K562 (cell line): ENCODE results near the gene PLCD4. TPM values are rescaled to one million over a fixed set of nuclear protein-coding genes. Genes with fewer than 3 reads are reported as not detected.

Experiments
- ATAC-seq: fragments of 200-7000 bp; cut with Tn5 transposase; 3 replicates; pipeline ENCODE4 v1.9.1; 2020; ENCODE audit warnings: moderate library complexity
- BruUV-seq: library from RNA; stranded (reverse); fragments of 400-500 nt; replicated peaks from 2 replicates; lab custom pipeline; 2021; lab: Mats Ljungman, UMichigan
- CTCF ChIA-PET: fragments of 300-600 bp; formaldehyde crosslinking; extraction: SDS; loops from one replicate; lab custom pipeline; 2021; ENCODE audit warnings: low intra/inter-chr PET ratio; lab: Yijun Ruan, JAX
- POLR2A ChIA-PET: fragments of 300-600, 350-650 bp; sonication (Branson Sonifier 250); formaldehyde crosslinking; extraction: SDS; loops from one replicate; lab custom pipeline; 2021; ENCODE audit warnings: antibody characterized with exemption, inconsistent platforms; lab: Yijun Ruan, JAX
- DNase-seq, 4 experiments: peaks; one replicate each; pipeline versions ENCODE4 v3.0.0 to v3.0.0-alpha.2; 2011 to 2018; ENCODE audit warnings: low spot score in 3 of 4, mixed read lengths in 3 of 4; ENCODE audit errors: extremely low read depth in 1 of 4
- FAIRE-seq: peaks from 2 replicates; lab custom pipeline; 2011; peaks lifted over from hg19 to GRCh38; lab: Jason Lieb, UNC
- H2AFZ ChIP-seq: 2 replicates; pipeline ENCODE4 v1.6.0; 2011; ENCODE audit warnings: low read depth, low read length, control low read depth, inconsistent platforms
- H3K27ac ChIP-seq: fragments of 200-600 bp; 3 replicates; pipeline ENCODE4 v1.8.0; 2011; ENCODE audit warnings: low read depth, mild to moderate bottlenecking, control low read depth, inconsistent platforms, low read length, moderate library complexity, mixed read lengths; ENCODE audit errors: extremely low read depth
- H3K27me3 ChIP-seq, 2 experiments: fragments of 300-600 bp in 1 of 2; 2 replicates in 1 of 2; 3 replicates in 1 of 2; pipeline versions ENCODE4 v1.6.0 to v1.8.0; 2011; ENCODE audit warnings: inconsistent platforms in 2 of 2, low read length in 2 of 2, mild to moderate bottlenecking in 1 of 2, mixed read lengths in 1 of 2, moderate library complexity in 1 of 2; ENCODE audit not compliant: control insufficient read depth in 2 of 2, insufficient read depth in 2 of 2
- H3K36me3 ChIP-seq: fragments of 300-600 bp; 3 replicates; pipeline ENCODE4 v1.8.0; 2011; ENCODE audit warnings: mild to moderate bottlenecking, low read length, inconsistent platforms; ENCODE audit not compliant: control insufficient read depth, insufficient read depth
- H3K4me1 ChIP-seq, 2 experiments: fragments of 200-600 bp in 1 of 2; replicated peaks in 1 of 2; 2 replicates in 1 of 2; 3 replicates in 1 of 2; pipeline versions ENCODE4 v1.5.1 to v1.8.0; 2011; ENCODE audit warnings: inconsistent platforms in 2 of 2, low read length in 2 of 2, mild to moderate bottlenecking in 1 of 2, mixed read lengths in 1 of 2, moderate library complexity in 1 of 2; ENCODE audit not compliant: control insufficient read depth in 2 of 2, insufficient read depth in 2 of 2
- H3K4me2 ChIP-seq: 2 replicates; pipeline ENCODE4 v1.6.1; 2011; ENCODE audit warnings: low read length, control low read depth, inconsistent platforms, mixed read lengths; ENCODE audit not compliant: insufficient read depth
- H3K4me3 ChIP-seq: fragments of 200-600 bp; sonication (generic), shearing (Covaris generic); 2 replicates; pipeline ENCODE4 v1.5.1; 2016; ENCODE audit warnings: control low read depth, inconsistent platforms
- H3K79me2 ChIP-seq: fragments of 200-600 bp; 3 replicates; pipeline ENCODE4 v1.8.0; 2011; ENCODE audit warnings: low read length, inconsistent platforms; ENCODE audit not compliant: control insufficient read depth, insufficient read depth
- H3K9ac ChIP-seq, 2 experiments: 2 replicates each; pipeline versions ENCODE4 v1.6.0 to v1.6.1; 2011; ENCODE audit warnings: low read depth in 2 of 2, low read length in 2 of 2, control low read depth in 1 of 2, inconsistent platforms in 1 of 2, mild to moderate bottlenecking in 1 of 2, mixed read lengths in 1 of 2; ENCODE audit not compliant: insufficient read depth in 1 of 2
- H3K9me1 ChIP-seq: one replicate; pipeline ENCODE4 v1.6.0; 2011; ENCODE audit warnings: inconsistent platforms, mild to moderate bottlenecking, low read length, moderate library complexity; ENCODE audit not compliant: control insufficient read depth, insufficient read depth
- H3K9me3 ChIP-seq: replicated peaks from 2 replicates; pipeline ENCODE4 v1.5.1; 2011; ENCODE audit warnings: low read depth, low read length, inconsistent platforms; ENCODE audit not compliant: control insufficient read depth, insufficient read depth
- H4K20me1 ChIP-seq: replicated peaks from 2 replicates; pipeline ENCODE4 v1.6.1; 2011; ENCODE audit warnings: low read length, inconsistent platforms, mixed read lengths; ENCODE audit not compliant: control insufficient read depth, insufficient read depth
- CXXC5 ChIP-seq: fragments of 250-450 bp; sonication (Bioruptor Pico); IDR thresholded peaks from 2 replicates; pipeline ENCODE4 v1.8.0; 2022; ENCODE audit warnings: inconsistent platforms, mild to moderate bottlenecking, moderate library complexity
- E2F5 ChIP-seq: sonication (generic); formaldehyde crosslinking; IDR thresholded peaks from 2 replicates; pipeline ENCODE4 v1.8.0; 2022; ENCODE audit warnings: mild to moderate bottlenecking, missing genetic modification reagents
- KAT8 ChIP-seq: fragments of 450-650 bp; IDR thresholded peaks from 2 replicates; pipeline ENCODE4 v1.6.1; 2016; ENCODE audit warnings: low read depth, mild to moderate bottlenecking
- RBM34 ChIP-seq: fragments of 200-400 bp; formaldehyde crosslinking; IDR thresholded peaks from 2 replicates; pipeline ENCODE4 v1.6.1; 2018; ENCODE audit warnings: low read length, borderline replicate concordance; ENCODE audit not compliant: insufficient read depth
- RERE ChIP-seq: sonication (generic); formaldehyde crosslinking; IDR thresholded peaks from 2 replicates; pipeline ENCODE4 v1.8.0; 2023; ENCODE audit warnings: missing genetic modification reagents, mild to moderate bottlenecking, borderline replicate concordance
- THRAP3 ChIP-seq: fragments of 450-650 bp; IDR thresholded peaks from 2 replicates; pipeline ENCODE4 v1.6.1; 2016; ENCODE audit warnings: mild to moderate bottlenecking, inconsistent platforms, borderline replicate concordance
- ZNF780A ChIP-seq: fragments of 250-450 bp; sonication (Bioruptor Pico); IDR thresholded peaks from 2 replicates; pipeline ENCODE4 v1.5.0; 2021; ENCODE audit warnings: mild to moderate bottlenecking
- WGBS: fragments of 100-300 bp; shearing (Covaris generic); methylation state at CpG from one replicate; pipeline ENCODE4 v1.1.6; 2016; ENCODE audit warnings: low coverage, mixed read lengths; ENCODE audit not compliant: insufficient coverage; ENCODE audit errors: missing lambda C conversion rate; 5-methylcytosine and 5-hydroxymethylcytosine counted together
- in situ Hi-C: fragments of 300-500 bp; cut with MboI; formaldehyde crosslinking; loops from 4 replicates; pipeline ENCODE4 v1.15.0; 2018; ENCODE audit warnings: inconsistent platforms, mixed read lengths
- intact Hi-C: fragments of 100-400 bp; cut with micrococcal nuclease; formaldehyde crosslinking; loops from 2 replicates; pipeline ENCODE4 v1.14.2; 2022
- polyA plus RNA-seq, 8 experiments: library from polyadenylated mRNA; depleted of rRNA in 4 of 8; stranded (reverse) in 5 of 8; unstranded in 3 of 8; fragments of >200 nt; fragmentation: Nextera tagmentation in 2 of 8; fragmentation: Illumina TruSeq in 1 of 8; extraction: Ambion mirVana in 2 of 8; extraction: Trizol in 1 of 8; gene quantifications; 2 replicates each; pipeline versions ENCODE4 v1.2.1 to v1.2.3, GENCODE V29; 2011 to 2014; ENCODE audit warnings: inconsistent platforms in 1 of 8, missing spikeins in 1 of 8
- total RNA-seq, 7 experiments: library from RNA; depleted of rRNA in 6 of 7; stranded (reverse); fragments of >200 nt in 6 of 7; fragmentation: Illumina TruSeq in 2 of 7; extraction: Trizol in 2 of 7; gene quantifications; 2 replicates each; pipeline versions ENCODE4 v1.2.1 to v1.2.3, GENCODE V29; 2011 to 2021; ENCODE audit warnings: low replicate concordance in 1 of 7

The PLCD4 gene
- total and polyA plus RNA-seq, 9 of the 15 experiments (the other 6 are each of a cell fraction or from before 2014, with no cell fraction given) = 0.13 to 0.38 TPM; not detected in 7

- intact Hi-C loops = no loop called here
- no peaks in the 10 kb centered on the region for H3K36me3 ChIP-seq
- no peaks in the 10 kb centered on the region for H3K79me2 ChIP-seq
- ATAC-seq = no peak
- no peaks in the 10 kb centered on the region for H3K9me3 ChIP-seq
- no peak overlapping the region for H3K27ac ChIP-seq
- no peaks in the 10 kb centered on the region for H3K9me1 ChIP-seq
- H3K4me2 ChIP-seq = no peak overlapping the region
- H3K9ac ChIP-seq = no peak overlapping the region
- no peak for DNase-seq
- no peaks in the 10 kb centered on the region; a peak in 1 of 5 replicates for H3K4me1 ChIP-seq
- TF ChIP-seq ZNF780A (CRISPR knock-in tag) = no peak
- no peak for TF ChIP-seq E2F5 (CRISPR knock-in tag)
- 56% methylated on average over 1 of the region's 2 CpGs for WGBS
- FAIRE-seq = no peak
- H2AFZ ChIP-seq = no peak overlapping the region
- no TSS peak for BruUV-seq
- no peak overlapping the region for H3K4me3 ChIP-seq
- ChIA-PET CTCF (no interaction called here), POLR2A (interaction anchor here (0.6 kb wide), 1 partner anchor 239 kb away, joined by 3 read pairs; no protein-coding TSS in a partner anchor)
- H4K20me1 ChIP-seq = no peaks in the 10 kb centered on the region
- peaks cover 0 to 8% of the 10 kb centered on the region in 2 experiments; a peak in 2 of 5 replicates for H3K27me3 ChIP-seq
- in situ Hi-C loops = no loop called here
Measured at GRCh38 chr2:218605432-218605831, 2.3 kb upstream of the PLCD4 start.

- Histone ChIP-seq H3K27me3 (peaks cover 8 to 10% of the 10 kb centered on the region in 2 experiments; a peak in 4 of 5 replicates), H2AFZ (no peak overlapping the region), H3K9me3 (no peaks in the 10 kb centered on the region), H4K20me1 (no peaks in the 10 kb centered on the region), H3K79me2 (no peaks in the 10 kb centered on the region), H3K4me1 (no peaks in the 10 kb centered on the region), H3K4me3 (no peak overlapping the region), H3K9me1 (no peaks in the 10 kb centered on the region), H3K36me3 (no peaks in the 10 kb centered on the region), H3K4me2 (no peak overlapping the region), H3K9ac (no peak overlapping the region), H3K27ac (no peak overlapping the region)
- CTCF ChIA-PET = no interaction called here
- FAIRE-seq = no peak
- in situ Hi-C loops = no loop called here
- ATAC-seq = no peak
- no TSS peak for BruUV-seq
- no peak for DNase-seq
- intact Hi-C loops = no loop called here
- POLR2A ChIA-PET = interaction anchor here (0.7 kb wide), 1 partner anchor 332 kb away, joined by 3 read pairs; no protein-coding TSS in a partner anchor
- WGBS = 33% methylated on average over 6 of the region's 6 CpGs
- no peak for TF ChIP-seq THRAP3
- TF ChIP-seq KAT8 = no peak
- TF ChIP-seq RERE (CRISPR knock-in tag) = no peak
- TF ChIP-seq CXXC5 (CRISPR knock-in tag) = no peak
- TF ChIP-seq RBM34 = no peak
Measured at GRCh38 chr2:218615868-218616315, 8.2 kb downstream of the PLCD4 start.
